Right lung (tissue), 5 donors: ENCODE measurements around the gene ANKRD13A. TPM values are rescaled to one million over a fixed set of nuclear protein-coding genes. Genes with fewer than 3 reads are reported as not detected.
"Not testable (repeated sequence)": the region's sequence is repeated elsewhere in the genome, so short reads cannot be mapped to it uniquely, and the experiment has no call there.

Source experiments
- DNase-seq, 2 donors: peaks; one replicate each; pipeline ENCODE4 v3.0.0-alpha.2; 2013
- polyA plus RNA-seq, 5 donors: library from polyadenylated mRNA; unstranded; fragments of 120-200 nt; gene quantifications; one replicate each; pipeline versions ENCODE4 v1.2.1 to v1.2.3, GENCODE V29; 2013; ENCODE audit warnings: inconsistent platforms in 1 of 5, low replicate concordance in 1 of 5; ENCODE audit not compliant: insufficient read length in 5 of 5, insufficient read depth in 1 of 5

Gene ANKRD13A
- polyA plus RNA-seq, 5 donors = 34.4 to 45.6 (median 40.6) TPM

GRCh38 chr12:110005319-110005973, 6.2 kb downstream of the ANKRD13A start:
- no peak for DNase-seq

- no peak for DNase-seq
Observed at GRCh38 chr12:110006115-110006514, 6.9 kb downstream of the ANKRD13A start.

GRCh38 chr12:110007881-110008280, 8.7 kb downstream of the ANKRD13A start:
- DNase-seq = no peak

- DNase-seq = not testable (repeated sequence)
Observed at GRCh38 chr12:110008681-110009398, 9.6 kb downstream of the ANKRD13A start.

GRCh38 chr12:110010853-110011723, 11.9 kb downstream of the ANKRD13A start:
- DNase-seq = no peak

GRCh38 chr12:110012137-110012536, 12.9 kb downstream of the ANKRD13A start:
- DNase-seq = no peak

GRCh38 chr12:110012659-110013058, 13.4 kb downstream of the ANKRD13A start:
- DNase-seq = no peak

GRCh38 chr12:110015132-110015531, 15.9 kb downstream of the ANKRD13A start:
- DNase-seq = no peak

GRCh38 chr12:110020956-110021355, 21.7 kb downstream of the ANKRD13A start:
- no peak for DNase-seq

GRCh38 chr12:110023059-110023980, 24.1 kb downstream of the ANKRD13A start:
- peak in 1 of 2 donors; percentile 63 for DNase-seq

- DNase-seq = no peak
Observed at GRCh38 chr12:110024051-110024450, 24.8 kb downstream of the ANKRD13A start.

- DNase-seq = no peak
Observed at GRCh38 chr12:110028323-110028722, 29.1 kb downstream of the ANKRD13A start.

- no peak for DNase-seq
Observed at GRCh38 chr12:110029290-110029815, 30.1 kb downstream of the ANKRD13A start.

- DNase-seq = no peak
Observed at GRCh38 chr12:110033888-110034287, 34.7 kb downstream of the ANKRD13A start.

- no peak for DNase-seq
Observed at GRCh38 chr12:110035534-110036104, 36.4 kb downstream of the ANKRD13A start.

- no peak for DNase-seq
Observed at GRCh38 chr12:110037315-110037714, 38.1 kb downstream of the ANKRD13A start.

GRCh38 chr12:110038741-110039084, 39.5 kb downstream of the ANKRD13A start:
- no peak for DNase-seq

- peak; percentile 45 to 49 for DNase-seq
Observed at GRCh38 chr12:110039085-110039807, 40.0 kb downstream of the ANKRD13A start.

- no peak for DNase-seq
Observed at GRCh38 chr12:110042264-110042663, 43.0 kb downstream of the ANKRD13A start.
